ENCODE data around the gene KCND1. TPM values are rescaled to one million over a fixed set of nuclear protein-coding genes. Genes with fewer than 3 reads are reported as not detected.
"Not testable (repeated sequence)": the region's sequence is repeated elsewhere in the genome, so short reads cannot be mapped to it uniquely, and the experiment has no call there.

KCND1 gene
- total RNA-seq, 1 experiment from 2014 or later = 0.86 TPM

DNA sequence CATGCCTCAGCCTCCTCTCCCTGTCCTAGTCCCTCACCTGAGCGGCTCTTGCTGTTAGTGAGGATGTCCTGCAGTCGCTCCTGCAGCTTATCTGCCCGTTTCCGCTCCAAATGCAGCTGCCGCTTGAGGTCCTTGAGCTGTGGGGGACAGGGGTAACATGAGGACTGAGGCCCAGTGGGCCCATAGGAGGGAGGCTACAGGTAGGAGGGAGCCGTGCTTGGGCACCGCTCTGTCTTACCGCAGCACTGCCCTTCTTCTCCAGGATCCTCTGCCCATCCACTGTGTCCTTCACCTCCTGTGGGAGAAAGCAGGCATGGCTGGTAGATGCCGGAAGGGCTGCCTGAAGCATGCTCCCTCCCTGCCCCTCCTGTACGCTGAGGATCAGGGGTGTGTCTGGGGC lies 9.5 kb upstream of the KCND1 start:
- TF ChIP-seq, protein P1, sequence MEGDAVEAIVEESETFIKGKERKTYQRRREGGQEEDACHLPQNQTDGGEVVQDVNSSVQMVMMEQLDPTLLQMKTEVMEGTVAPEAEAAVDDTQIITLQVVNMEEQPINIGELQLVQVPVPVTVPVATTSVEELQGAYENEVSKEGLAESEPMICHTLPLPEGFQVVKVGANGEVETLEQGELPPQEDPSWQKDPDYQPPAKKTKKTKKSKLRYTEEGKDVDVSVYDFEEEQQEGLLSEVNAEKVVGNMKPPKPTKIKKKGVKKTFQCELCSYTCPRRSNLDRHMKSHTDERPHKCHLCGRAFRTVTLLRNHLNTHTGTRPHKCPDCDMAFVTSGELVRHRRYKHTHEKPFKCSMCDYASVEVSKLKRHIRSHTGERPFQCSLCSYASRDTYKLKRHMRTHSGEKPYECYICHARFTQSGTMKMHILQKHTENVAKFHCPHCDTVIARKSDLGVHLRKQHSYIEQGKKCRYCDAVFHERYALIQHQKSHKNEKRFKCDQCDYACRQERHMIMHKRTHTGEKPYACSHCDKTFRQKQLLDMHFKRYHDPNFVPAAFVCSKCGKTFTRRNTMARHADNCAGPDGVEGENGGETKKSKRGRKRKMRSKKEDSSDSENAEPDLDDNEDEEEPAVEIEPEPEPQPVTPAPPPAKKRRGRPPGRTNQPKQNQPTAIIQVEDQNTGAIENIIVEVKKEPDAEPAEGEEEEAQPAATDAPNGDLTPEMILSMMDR (IDR thresholded peaks at IDR 0.05; ENCODE audit: unreplicated experiment) = no peak
- BruUV-seq (replicated peaks) = no TSS peak
- intact Hi-C loops (cut with micrococcal nuclease) = no loop called here
- H3K9me3 Mint-ChIP-seq (ENCODE audit: unreplicated experiment) = peaks cover 12% of the 10 kb centered on the region
- POLR2A ChIA-PET = no interaction called here
- DNase-seq (ENCODE audit: unreplicated experiment) = no peak
- H3K27ac Mint-ChIP-seq (ENCODE audit: low read depth, unreplicated experiment) = no peak overlapping the region
- H3K4me1 Mint-ChIP-seq (ENCODE audit: insufficient read depth, unreplicated experiment) = no peaks in the 10 kb centered on the region
- CTCF ChIA-PET = interaction anchor here (1.5 kb wide), 1 partner anchor 9 kb away, joined by 5 read pairs; the partner anchor contains the start of gene KCND1
- peaks cover 45% of the 10 kb centered on the region for H3K36me3 Mint-ChIP-seq (ENCODE audit: insufficient read depth, unreplicated experiment)
- H3K27me3 Mint-ChIP-seq (ENCODE audit: insufficient read depth, unreplicated experiment) = no peaks in the 10 kb centered on the region
- no peak overlapping the region for H3K4me3 Mint-ChIP-seq (ENCODE audit: unreplicated experiment)

DNA sequence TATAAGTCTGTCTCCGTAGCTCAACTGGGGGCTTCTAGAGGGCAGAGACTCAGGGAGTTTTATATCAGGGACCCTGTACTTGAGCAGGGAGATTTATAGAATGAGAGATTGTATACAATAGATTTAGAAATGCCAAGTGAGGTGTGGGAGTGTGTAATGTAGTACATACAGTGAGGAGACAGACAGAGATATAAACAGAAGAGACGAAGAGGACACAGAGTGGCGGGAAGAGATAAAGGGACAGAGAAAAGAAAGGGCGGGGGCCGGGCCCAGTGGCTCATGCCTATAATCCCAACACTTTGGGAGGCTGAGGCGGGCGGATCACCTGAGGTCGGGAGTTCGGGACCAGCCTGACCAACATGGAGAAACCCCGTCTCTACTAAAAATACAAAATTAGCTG lies 8.7 kb upstream of the KCND1 start:
- Mint-ChIP-seq H3K36me3 (ENCODE audit: insufficient read depth, unreplicated experiment) (peaks cover 38% of the 10 kb centered on the region), H3K9me3 (ENCODE audit: unreplicated experiment) (peaks cover 18% of the 10 kb centered on the region)
- BruUV-seq (replicated peaks); DNase-seq (ENCODE audit: unreplicated experiment); H3K4me1 Mint-ChIP-seq (ENCODE audit: insufficient read depth, unreplicated experiment); intact Hi-C loops (cut with micrococcal nuclease); H3K27me3 Mint-ChIP-seq (ENCODE audit: insufficient read depth, unreplicated experiment); CTCF ChIA-PET; H3K27ac Mint-ChIP-seq (ENCODE audit: low read depth, unreplicated experiment); H3K4me3 Mint-ChIP-seq (ENCODE audit: unreplicated experiment): not testable (repeated sequence)
- POLR2A ChIA-PET = interaction anchor here (0.6 kb wide), 1 partner anchor 106 kb away, joined by 3 read pairs; no protein-coding TSS in a partner anchor

DNA sequence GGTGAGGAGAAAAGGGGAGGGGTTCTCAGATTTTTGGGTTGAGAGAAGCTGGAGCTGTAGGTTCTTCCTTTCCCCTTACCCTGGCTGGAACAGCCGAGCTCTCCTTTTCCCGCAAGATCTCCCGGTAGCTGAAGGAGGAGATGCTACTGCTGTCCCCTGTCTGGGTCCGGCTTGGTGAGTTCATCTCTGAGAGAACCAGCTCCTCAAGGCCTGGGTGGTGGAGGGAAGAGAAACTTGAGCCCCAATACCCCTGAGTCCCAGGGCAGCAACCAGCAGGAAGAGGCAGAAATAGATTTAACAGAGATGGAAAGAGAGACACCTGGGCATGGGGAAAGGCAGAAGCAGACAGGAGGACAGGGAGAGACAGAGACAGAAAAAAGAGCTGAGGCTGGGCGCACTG lies 6.6 kb upstream of the KCND1 start:
- no peak overlapping the region for H3K4me3 Mint-ChIP-seq (ENCODE audit: unreplicated experiment)

DNA sequence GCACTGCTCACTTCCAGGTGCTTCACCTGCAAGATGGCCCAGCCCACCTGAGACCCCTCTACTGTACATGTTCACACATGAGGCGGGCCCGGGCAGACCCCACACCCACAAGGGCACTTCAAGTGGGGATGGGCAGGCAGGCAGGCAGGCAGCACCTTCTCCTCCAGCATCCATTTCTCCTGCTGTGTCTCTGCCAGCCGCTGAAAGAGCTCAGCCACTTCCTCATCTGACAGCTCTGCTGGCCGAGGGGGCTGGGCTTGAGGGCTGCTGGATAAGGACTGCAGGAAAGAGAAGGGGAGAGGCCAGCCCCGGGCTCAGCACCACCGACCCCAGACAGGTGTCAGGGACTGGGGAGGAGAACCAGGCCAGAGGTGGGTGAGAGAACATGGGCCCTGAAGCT lies 4.4 kb upstream of the KCND1 start:
- Mint-ChIP-seq H3K4me3 (ENCODE audit: unreplicated experiment) (no peak overlapping the region), H3K9me3 (ENCODE audit: unreplicated experiment) (peaks cover 38% of the 10 kb centered on the region)

More for the DNA sequence above, 6.6 kb upstream of the KCND1 start:
- DNase-seq (ENCODE audit: unreplicated experiment) = no peak
- Mint-ChIP-seq H3K9me3 (ENCODE audit: unreplicated experiment) (peaks cover 32% of the 10 kb centered on the region), H3K27ac (ENCODE audit: low read depth, unreplicated experiment) (no peak overlapping the region), H3K36me3 (ENCODE audit: insufficient read depth, unreplicated experiment) (peaks cover 45% of the 10 kb centered on the region), H3K27me3 (ENCODE audit: insufficient read depth, unreplicated experiment) (no peaks in the 10 kb centered on the region), H3K4me1 (ENCODE audit: insufficient read depth, unreplicated experiment) (no peaks in the 10 kb centered on the region)
- ChIA-PET POLR2A (no interaction called here), CTCF (no interaction called here)
- BruUV-seq (replicated peaks) = no TSS peak
- intact Hi-C loops (cut with micrococcal nuclease) = no loop called here
- TF ChIP-seq, protein P1 (IDR thresholded peaks at IDR 0.05; ENCODE audit: unreplicated experiment) = no peak

More for the DNA sequence above, 4.4 kb upstream of the KCND1 start:
- intact Hi-C loops (cut with micrococcal nuclease) = no loop called here
- H3K36me3 Mint-ChIP-seq (ENCODE audit: insufficient read depth, unreplicated experiment) = peaks cover 38% of the 10 kb centered on the region
- TF ChIP-seq, protein P1 (IDR thresholded peaks at IDR 0.05; ENCODE audit: unreplicated experiment) = no peak
- ChIA-PET CTCF (no interaction called here), POLR2A (interaction anchor here (0.6 kb wide), 1 partner anchor 21 kb away, joined by 3 read pairs; no protein-coding TSS in a partner anchor)
- no peaks in the 10 kb centered on the region for H3K4me1 Mint-ChIP-seq (ENCODE audit: insufficient read depth, unreplicated experiment)
- no TSS peak for BruUV-seq (replicated peaks)
- DNase-seq (ENCODE audit: unreplicated experiment) = no peak
- no peaks in the 10 kb centered on the region for H3K27me3 Mint-ChIP-seq (ENCODE audit: insufficient read depth, unreplicated experiment)
- no peak overlapping the region for H3K27ac Mint-ChIP-seq (ENCODE audit: low read depth, unreplicated experiment)

Measured in MCF 10A (cell line).